ENCODE results near the gene NUMA1.

DNA sequence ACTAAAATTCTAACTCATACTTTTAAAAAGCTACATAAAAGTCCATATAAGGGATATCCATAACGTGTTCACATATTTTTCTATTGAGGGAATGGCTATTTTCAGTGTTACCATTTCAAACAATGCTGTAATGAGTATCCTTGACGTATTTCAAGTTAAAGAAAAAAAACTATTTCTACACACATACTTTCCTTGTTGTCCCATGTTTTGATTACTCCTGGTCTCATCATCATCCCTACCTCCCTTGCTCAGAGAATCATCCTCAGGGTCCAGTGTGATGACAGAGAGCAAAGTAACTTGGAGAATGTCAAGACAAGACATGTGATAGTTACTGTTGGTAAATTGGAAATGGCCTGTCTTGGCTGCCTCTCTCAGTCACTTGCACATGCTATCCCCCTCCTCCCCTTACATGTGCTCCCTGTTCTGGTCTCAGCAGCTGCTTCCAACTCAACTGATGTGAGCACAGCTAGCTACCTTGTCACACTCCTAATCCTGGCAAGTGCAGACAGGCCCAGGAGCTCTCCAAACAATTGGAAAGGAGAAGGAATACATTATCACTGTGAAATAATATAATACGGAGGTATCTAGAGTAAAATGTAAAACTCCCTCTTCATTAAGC is 21.8 kb downstream of the NUMA1 start:
- no peak for TF ChIP-seq EP300 (IDR thresholded peaks at IDR 0.05)
- no peak for TF ChIP-seq POLR2A (IDR thresholded peaks at IDR 0.05)
- TF ChIP-seq, protein P1, sequence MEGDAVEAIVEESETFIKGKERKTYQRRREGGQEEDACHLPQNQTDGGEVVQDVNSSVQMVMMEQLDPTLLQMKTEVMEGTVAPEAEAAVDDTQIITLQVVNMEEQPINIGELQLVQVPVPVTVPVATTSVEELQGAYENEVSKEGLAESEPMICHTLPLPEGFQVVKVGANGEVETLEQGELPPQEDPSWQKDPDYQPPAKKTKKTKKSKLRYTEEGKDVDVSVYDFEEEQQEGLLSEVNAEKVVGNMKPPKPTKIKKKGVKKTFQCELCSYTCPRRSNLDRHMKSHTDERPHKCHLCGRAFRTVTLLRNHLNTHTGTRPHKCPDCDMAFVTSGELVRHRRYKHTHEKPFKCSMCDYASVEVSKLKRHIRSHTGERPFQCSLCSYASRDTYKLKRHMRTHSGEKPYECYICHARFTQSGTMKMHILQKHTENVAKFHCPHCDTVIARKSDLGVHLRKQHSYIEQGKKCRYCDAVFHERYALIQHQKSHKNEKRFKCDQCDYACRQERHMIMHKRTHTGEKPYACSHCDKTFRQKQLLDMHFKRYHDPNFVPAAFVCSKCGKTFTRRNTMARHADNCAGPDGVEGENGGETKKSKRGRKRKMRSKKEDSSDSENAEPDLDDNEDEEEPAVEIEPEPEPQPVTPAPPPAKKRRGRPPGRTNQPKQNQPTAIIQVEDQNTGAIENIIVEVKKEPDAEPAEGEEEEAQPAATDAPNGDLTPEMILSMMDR (IDR thresholded peaks at IDR 0.05): no peak

All from tibial nerve (tissue), 4 donors.